ENCODE measurements around the gene FLOT1. TPM values are rescaled to one million over a fixed set of nuclear protein-coding genes. Genes with fewer than 3 reads are reported as not detected.

The FLOT1 gene
- total and polyA plus RNA-seq, 2 of the 13 experiments (the other 11 are each of a cell fraction or from before 2014, with no cell fraction given): 82.3 to 130 TPM

DNA sequence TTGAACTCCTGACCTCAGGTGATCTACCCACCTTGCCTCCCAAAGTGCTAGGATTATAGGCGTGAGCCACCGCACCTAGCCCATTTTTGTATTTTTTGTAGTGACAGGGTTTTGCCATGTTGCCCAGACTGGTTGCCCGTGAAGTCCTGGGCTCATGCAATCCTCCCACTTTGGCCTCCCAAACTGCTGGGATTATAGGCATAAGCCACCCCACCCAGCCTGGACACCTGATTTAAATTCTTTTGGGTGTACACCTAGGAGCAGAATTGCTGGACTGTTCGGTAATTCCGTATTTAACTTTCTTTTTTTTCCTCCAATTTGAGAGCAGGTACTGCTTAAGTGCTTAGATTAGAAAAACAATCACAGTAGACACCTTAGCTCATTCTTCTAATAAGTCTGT lies 46.1 kb downstream of the FLOT1 start:
- ChIA-PET POLR2A (interaction anchor here (1.0 to 5.9 kb wide), 4 partner anchors 8 to 34 kb away, joined by 4 to 43 read pairs (median 12); partner anchors contain the start of gene MDC1), CTCF (ENCODE audit: low intra/inter-chr PET ratio, low total read pairs) (no interaction called here)
- Histone ChIP-seq H3K4me2 (ENCODE audit: low read depth, low read length) (no peak overlapping the region), H2AFZ (ENCODE audit: low read length) (no peak overlapping the region), H3K9me3 (ENCODE audit: low read length) (no peaks in the 10 kb centered on the region), H3K36me3 (replicated peaks in 1 of 2; ENCODE audit: control insufficient read depth in 1 of 2, insufficient read depth in 2 of 2, low read length in 2 of 2) (no peaks in the 10 kb centered on the region; a peak in 2 of 5 replicates), H3K27ac (ENCODE audit: extremely low read length, insufficient read depth, low read length) (no peak overlapping the region), H4K20me1 (ENCODE audit: insufficient read depth, low read length) (no peaks in the 10 kb centered on the region), H3K27me3 (ENCODE audit: control insufficient read depth in 1 of 2, insufficient read depth in 2 of 2, low read length in 2 of 2) (no peaks in the 10 kb centered on the region), H3K9ac (ENCODE audit: insufficient read depth, low read depth, low read length) (no peak overlapping the region), H3K4me3 (replicated peaks in 1 of 3; ENCODE audit: insufficient read depth in 1 of 3, low read depth in 2 of 3, low read length in 3 of 3) (no peak overlapping the region), H3K79me2 (ENCODE audit: insufficient read depth, low read length) (no peaks in the 10 kb centered on the region), H3K4me1 (ENCODE audit: insufficient read depth, low read length) (peaks cover 38% of the 10 kb centered on the region)
- no peak for ATAC-seq
- intact Hi-C loops (cut with micrococcal nuclease; ENCODE audit: unreplicated experiment): no loop called here
- no peak for DNase-seq (ENCODE audit: low spot score)
- TF ChIP-seq ZFP36L1 (CRISPR knock-in tag; IDR thresholded peaks at IDR 0.05) (no peak), SMARCE1 (IDR thresholded peaks at IDR 0.05; ENCODE audit: borderline replicate concordance) (no peak), ZNF484 (CRISPR knock-in tag; IDR thresholded peaks at IDR 0.05; ENCODE audit: borderline replicate concordance, low read depth) (no peak), ZNF674 (CRISPR knock-in tag; IDR thresholded peaks at IDR 0.05; ENCODE audit: low read depth) (no peak), ZXDC (CRISPR knock-in tag; IDR thresholded peaks at IDR 0.05) (no peak), ZNF260 (CRISPR knock-in tag; IDR thresholded peaks at IDR 0.05; ENCODE audit: borderline replicate concordance, low read depth) (no peak), ATF2 (CRISPR knock-in tag; IDR thresholded peaks at IDR 0.05) (no peak), SRSF9 (IDR thresholded peaks at IDR 0.05; ENCODE audit: borderline replicate concordance, insufficient read depth, low read depth, low read length, poor library complexity, severe bottlenecking) (no peak), KLF16 (CRISPR knock-in tag; IDR thresholded peaks at IDR 0.05) (no peak), DPF2 (CRISPR knock-in tag; IDR thresholded peaks at IDR 0.05; ENCODE audit: borderline replicate concordance, low read depth) (no peak), ZNF317 (CRISPR knock-in tag; IDR thresholded peaks at IDR 0.05) (no peak)
- TF ChIP-seq, protein P1, sequence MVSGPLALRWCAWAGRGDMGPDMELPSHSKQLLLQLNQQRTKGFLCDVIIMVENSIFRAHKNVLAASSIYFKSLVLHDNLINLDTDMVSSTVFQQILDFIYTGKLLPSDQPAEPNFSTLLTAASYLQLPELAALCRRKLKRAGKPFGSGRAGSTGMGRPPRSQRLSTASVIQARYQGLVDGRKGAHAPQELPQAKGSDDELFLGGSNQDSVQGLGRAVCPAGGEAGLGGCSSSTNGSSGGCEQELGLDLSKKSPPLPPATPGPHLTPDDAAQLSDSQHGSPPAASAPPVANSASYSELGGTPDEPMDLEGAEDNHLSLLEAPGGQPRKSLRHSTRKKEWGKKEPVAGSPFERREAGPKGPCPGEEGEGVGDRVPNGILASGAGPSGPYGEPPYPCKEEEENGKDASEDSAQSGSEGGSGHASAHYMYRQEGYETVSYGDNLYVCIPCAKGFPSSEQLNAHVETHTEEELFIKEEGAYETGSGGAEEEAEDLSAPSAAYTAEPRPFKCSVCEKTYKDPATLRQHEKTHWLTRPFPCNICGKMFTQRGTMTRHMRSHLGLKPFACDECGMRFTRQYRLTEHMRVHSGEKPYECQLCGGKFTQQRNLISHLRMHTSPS (CRISPR knock-in tag; IDR thresholded peaks at IDR 0.05; ENCODE audit: low read depth): no peak
- TF ChIP-seq, protein P2, sequence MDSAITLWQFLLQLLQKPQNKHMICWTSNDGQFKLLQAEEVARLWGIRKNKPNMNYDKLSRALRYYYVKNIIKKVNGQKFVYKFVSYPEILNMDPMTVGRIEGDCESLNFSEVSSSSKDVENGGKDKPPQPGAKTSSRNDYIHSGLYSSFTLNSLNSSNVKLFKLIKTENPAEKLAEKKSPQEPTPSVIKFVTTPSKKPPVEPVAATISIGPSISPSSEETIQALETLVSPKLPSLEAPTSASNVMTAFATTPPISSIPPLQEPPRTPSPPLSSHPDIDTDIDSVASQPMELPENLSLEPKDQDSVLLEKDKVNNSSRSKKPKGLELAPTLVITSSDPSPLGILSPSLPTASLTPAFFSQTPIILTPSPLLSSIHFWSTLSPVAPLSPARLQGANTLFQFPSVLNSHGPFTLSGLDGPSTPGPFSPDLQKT (CRISPR knock-in tag; IDR thresholded peaks at IDR 0.05; ENCODE audit: borderline replicate concordance): no peak
- in situ Hi-C loops (cut with HindIII; ENCODE audit: extremely low pct_ligation_motif_present, low pct_unique_long_range_greater_than_20kb): loop anchor here (25.0 kb wide), 1 partner anchor 391 kb away; no protein-coding TSS in a partner anchor
- no TSS peak for BruUV-seq (replicated peaks)
- FAIRE-seq: no peak
- WGBS (ENCODE audit: low lambda C conversion rate): 93% methylated on average over 5 of the region's 5 CpGs
